ENCODE measurements around the gene TMEM238. TPM values are rescaled to one million over a fixed set of nuclear protein-coding genes. Genes with fewer than 3 reads are reported as not detected.

Gene TMEM238
- total and polyA plus RNA-seq, 10 of the 15 experiments (the other 5 are each of a cell fraction or from before 2014, with no cell fraction given), result 0.05 to 16.9 (median 0.58) TPM; not detected in 1

- no TSS peak for BruUV-seq (replicated peaks)
- no peak for ATAC-seq
- ChIA-PET RAD21 (ENCODE audit: unreplicated experiment) (no interaction called here), SMC1A (ENCODE audit: uncharacterized antibody, unreplicated experiment) (no interaction called here), POLR2A (no interaction called here), CTCF (interaction anchor here (1.0 kb wide), 1 partner anchor 146 kb away, joined by 3 read pairs; no protein-coding TSS in a partner anchor)
- H3K79me2 ChIP-seq (ENCODE audit: control insufficient read depth, insufficient read depth, low read length), result no peaks in the 10 kb centered on the region
- H4K20me1 ChIP-seq (ENCODE audit: control insufficient read depth, insufficient read depth), result no peaks in the 10 kb centered on the region
- in situ Hi-C loops (cut with MboI) (no loop called here), intact Hi-C loops (cut with micrococcal nuclease; ENCODE audit: unreplicated experiment) (no loop called here)
- no peak overlapping the region for H3K4me2 ChIP-seq (ENCODE audit: control insufficient read depth, insufficient read depth)
- 62% methylated on average over 15 of the region's 16 CpGs for WGBS (ENCODE audit: insufficient coverage, insufficient replicate concordance, low lambda C conversion rate, missing lambda C conversion rate)
- H3K4me1 ChIP-seq (ENCODE audit: control insufficient read depth, insufficient read depth, low read length), result no peaks in the 10 kb centered on the region
- H3K9ac ChIP-seq (ENCODE audit: control insufficient read depth, insufficient read depth, low read length), result no peak overlapping the region
- no peak overlapping the region for H3K27ac ChIP-seq (ENCODE audit: control insufficient read depth, insufficient read depth)
- H2AFZ ChIP-seq (ENCODE audit: control insufficient read depth, low read depth, low read length), result no peak overlapping the region
- H3K9me3 ChIP-seq (replicated peaks; ENCODE audit: control insufficient read depth, insufficient read depth, low read length), result no peaks in the 10 kb centered on the region
- no peaks in the 10 kb centered on the region for H3K36me3 ChIP-seq (ENCODE audit: control insufficient read depth in 2 of 2, insufficient read depth in 2 of 2, low read length in 1 of 2)
- no peak for DNase-seq (ENCODE audit: low read depth, low spot score)
- no peak for FAIRE-seq
- no peak overlapping the region for H3K4me3 ChIP-seq
- peaks cover 0 to 3% of the 10 kb centered on the region in 2 experiments; a peak in 2 of 4 replicates for H3K27me3 ChIP-seq (replicated peaks in 1 of 2; ENCODE audit: control insufficient read depth in 2 of 2, insufficient read depth in 2 of 2, low read length in 1 of 2)
- no peak for TF ChIP-seq JUNB (IDR thresholded peaks at IDR 0.05)
- no peak for TF ChIP-seq E2F4 (IDR thresholded peaks at IDR 0.05; ENCODE audit: low read depth, low read length)
- no peak for TF ChIP-seq EED (IDR thresholded peaks at IDR 0.05; ENCODE audit: low read depth)
- TF ChIP-seq HCFC1 (IDR thresholded peaks at IDR 0.05; ENCODE audit: low read length), result no peak
- TF ChIP-seq ELK1 (IDR thresholded peaks at IDR 0.05; ENCODE audit: low read depth, low read length), result no peak
- TF ChIP-seq ASH2L (IDR thresholded peaks at IDR 0.05; ENCODE audit: borderline replicate concordance, low read depth), result no peak
- TF ChIP-seq RUNX3 (IDR thresholded peaks at IDR 0.05; ENCODE audit: low read length), result no peak
- TF ChIP-seq IRF4 (IDR thresholded peaks at IDR 0.05; ENCODE audit: low read depth, low read length), result no peak
- TF ChIP-seq RB1 (IDR thresholded peaks at IDR 0.05; ENCODE audit: borderline replicate concordance), result no peak
- no peak for TF ChIP-seq NFYB (IDR thresholded peaks at IDR 0.05; ENCODE audit: insufficient read depth, low read depth, low read length)
- TF ChIP-seq ZZZ3 (IDR thresholded peaks at IDR 0.05; ENCODE audit: control insufficient read depth, insufficient read length, low read depth), result no peak
- no peak for TF ChIP-seq KAT2A (conservative IDR thresholded peaks at IDR 0.05; ENCODE audit: control insufficient read depth, low read depth, low read length)
Measured at GRCh38 chr19:55360902-55361301, 23.2 kb downstream of the TMEM238 start.
